Coronary artery (tissue), 2 donors: Measurements from ENCODE around the gene ABHD10.
"Not testable (repeated sequence)": the region's sequence is repeated elsewhere in the genome, so short reads cannot be mapped to it uniquely, and the experiment has no call there.

Source experiments
- DNase-seq: peaks from one replicate; pipeline ENCODE4 v3.0.0-alpha.2; 2017; ENCODE audit warnings: low spot score
- H3K27ac ChIP-seq, 2 donors: fragments of 200-600 bp; sonication (generic); one replicate each; pipeline ENCODE4 v1.5.1; 2016 to 2019
- H3K4me3 ChIP-seq: fragments of 200-600 bp; sonication (generic); 2 replicates; pipeline ENCODE4 v1.5.1; 2016; ENCODE audit warnings: mild to moderate bottlenecking, moderate library complexity
- CTCF ChIP-seq: fragments of 200-600 bp; sonication (generic); IDR thresholded peaks from one replicate; pipeline ENCODE4 v1.5.1; 2019; ENCODE audit warnings: antibody characterized with exemption

Gene ABHD10

GRCh38 chr3:112035241-112035640 lies 56.4 kb downstream of the ABHD10 start:
- no peak for DNase-seq
- no peak overlapping the region for H3K4me3 ChIP-seq
- no peak for TF ChIP-seq CTCF
- no peak overlapping the region for H3K27ac ChIP-seq

DNA sequence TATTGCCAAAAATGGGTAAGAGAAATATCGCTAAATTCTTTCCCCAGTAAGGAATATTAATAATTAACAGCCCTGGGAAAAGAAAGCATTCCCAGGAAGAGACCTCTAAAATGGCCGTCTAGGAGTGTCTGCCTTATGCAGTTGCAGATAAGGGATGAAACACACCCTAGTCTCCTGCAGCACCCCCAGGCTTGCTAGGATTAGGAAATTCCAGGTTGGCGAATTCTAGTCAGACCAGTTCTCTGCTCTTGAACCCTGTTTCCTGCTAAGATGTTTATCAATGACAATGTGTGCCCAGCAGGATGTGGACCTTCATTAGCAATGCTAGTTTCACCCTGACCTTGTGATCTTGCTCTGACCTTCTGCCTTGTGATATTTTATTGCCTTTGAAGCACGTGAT lies 58.4 kb downstream of the ABHD10 start:
- H3K4me3 ChIP-seq, DNase-seq, H3K27ac ChIP-seq: not testable (repeated sequence)

DNA sequence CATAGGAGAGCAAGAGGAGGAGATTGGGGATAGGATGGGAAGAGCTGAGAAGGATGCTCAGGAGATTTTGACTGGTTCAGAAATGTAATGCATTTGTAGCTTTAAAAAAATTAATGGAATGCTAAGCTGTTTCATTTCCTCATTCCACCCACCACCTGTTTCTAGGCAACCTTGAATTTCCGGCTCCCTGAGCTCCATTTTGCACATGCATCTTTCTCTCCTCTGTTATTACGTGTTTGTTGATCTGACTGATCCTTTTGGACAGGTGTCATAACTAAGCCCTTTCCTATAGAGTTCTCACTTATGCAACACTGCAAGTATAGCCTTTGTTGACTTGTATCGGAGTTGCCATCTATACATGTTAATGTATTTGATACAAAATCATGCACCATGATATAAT lies 60.0 kb downstream of the ABHD10 start:
- no peak overlapping the region for H3K27ac ChIP-seq
- no peak for TF ChIP-seq CTCF
- H3K4me3 ChIP-seq, result no peak overlapping the region
- DNase-seq, result no peak

- TF ChIP-seq CTCF, result no peak
- no peak overlapping the region for H3K27ac ChIP-seq
- DNase-seq, result no peak
- H3K4me3 ChIP-seq, result no peak overlapping the region
These were observed 62.5 kb downstream of the ABHD10 start for GRCh38 chr3:112041321-112041720.

- H3K4me3 ChIP-seq, result no peak overlapping the region
- no peak for DNase-seq
- H3K27ac ChIP-seq, result no peak overlapping the region
- no peak for TF ChIP-seq CTCF
These were observed 64.0 kb downstream of the ABHD10 start for GRCh38 chr3:112042842-112043280.
